ENCODE measurements around the gene FCER1A. TPM values are rescaled to one million over a fixed set of nuclear protein-coding genes. Genes with fewer than 3 reads are reported as not detected.

Gene FCER1A
- total and polyA plus RNA-seq, 2 donors (not counting 1 experiment from before 2014, with no cell fraction given) = not detected

GRCh38 chr1:159307346-159308020 lies 5.3 kb downstream of the FCER1A start:
- no peak for DNase-seq (ENCODE audit: low read depth in 2 of 2)
- H3K9me3 ChIP-seq (ENCODE audit: control insufficient read depth, insufficient read depth, low read depth, low read length) = no peaks in the 10 kb centered on the region
- no peak overlapping the region for H2AFZ ChIP-seq (ENCODE audit: low read length)
- H3K4me3 ChIP-seq (replicated peaks in 1 of 4; ENCODE audit: control extremely low read depth in 1 of 4, insufficient read depth in 1 of 4, low read depth in 3 of 4, low read length in 4 of 4) = no peak overlapping the region
- no peaks in the 10 kb centered on the region for H4K20me1 ChIP-seq (ENCODE audit: control insufficient read depth, extremely low read depth, insufficient read depth, low read length)
- no peak overlapping the region for H3K9ac ChIP-seq (ENCODE audit: insufficient read depth, low read length)
- H3K27ac ChIP-seq (ENCODE audit: insufficient read depth, low read length) = no peak overlapping the region
- H3K27me3 ChIP-seq (ENCODE audit: control insufficient read depth, insufficient read depth, low read length) = no peaks in the 10 kb centered on the region
- TF ChIP-seq, protein P1, sequence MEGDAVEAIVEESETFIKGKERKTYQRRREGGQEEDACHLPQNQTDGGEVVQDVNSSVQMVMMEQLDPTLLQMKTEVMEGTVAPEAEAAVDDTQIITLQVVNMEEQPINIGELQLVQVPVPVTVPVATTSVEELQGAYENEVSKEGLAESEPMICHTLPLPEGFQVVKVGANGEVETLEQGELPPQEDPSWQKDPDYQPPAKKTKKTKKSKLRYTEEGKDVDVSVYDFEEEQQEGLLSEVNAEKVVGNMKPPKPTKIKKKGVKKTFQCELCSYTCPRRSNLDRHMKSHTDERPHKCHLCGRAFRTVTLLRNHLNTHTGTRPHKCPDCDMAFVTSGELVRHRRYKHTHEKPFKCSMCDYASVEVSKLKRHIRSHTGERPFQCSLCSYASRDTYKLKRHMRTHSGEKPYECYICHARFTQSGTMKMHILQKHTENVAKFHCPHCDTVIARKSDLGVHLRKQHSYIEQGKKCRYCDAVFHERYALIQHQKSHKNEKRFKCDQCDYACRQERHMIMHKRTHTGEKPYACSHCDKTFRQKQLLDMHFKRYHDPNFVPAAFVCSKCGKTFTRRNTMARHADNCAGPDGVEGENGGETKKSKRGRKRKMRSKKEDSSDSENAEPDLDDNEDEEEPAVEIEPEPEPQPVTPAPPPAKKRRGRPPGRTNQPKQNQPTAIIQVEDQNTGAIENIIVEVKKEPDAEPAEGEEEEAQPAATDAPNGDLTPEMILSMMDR (conservative IDR thresholded peaks at IDR 0.05 in 1 of 2, IDR thresholded peaks at IDR 0.05 in 1 of 2; ENCODE audit: low read depth in 1 of 2, low read length in 2 of 2) = no peak
- no peak for TF ChIP-seq EZH2 (IDR thresholded peaks at IDR 0.05; ENCODE audit: low read length, missing control alignments)
- H3K4me2 ChIP-seq (ENCODE audit: extremely low read depth, insufficient read depth, low read length) = no peak overlapping the region
- no peaks in the 10 kb centered on the region for H3K4me1 ChIP-seq (ENCODE audit: control insufficient read depth, extremely low read depth, insufficient read depth, low read length)
- no peaks in the 10 kb centered on the region for H3K36me3 ChIP-seq (ENCODE audit: control insufficient read depth, insufficient read depth, low read length)
- no peaks in the 10 kb centered on the region for H3K79me2 ChIP-seq (ENCODE audit: control insufficient read depth, insufficient read depth, low read length)

GRCh38 chr1:159311679-159312078 lies 9.5 kb downstream of the FCER1A start:
- Histone ChIP-seq H3K4me2 (ENCODE audit: extremely low read depth, insufficient read depth, low read length) (no peak overlapping the region), H3K27ac (ENCODE audit: insufficient read depth, low read length) (no peak overlapping the region), H3K79me2 (ENCODE audit: control insufficient read depth, insufficient read depth, low read length) (no peaks in the 10 kb centered on the region), H3K27me3 (ENCODE audit: control insufficient read depth, insufficient read depth, low read length) (no peaks in the 10 kb centered on the region), H3K4me3 (replicated peaks in 1 of 4; ENCODE audit: control extremely low read depth in 1 of 4, insufficient read depth in 1 of 4, low read depth in 3 of 4, low read length in 4 of 4) (no peak overlapping the region), H2AFZ (ENCODE audit: low read length) (no peak overlapping the region), H4K20me1 (ENCODE audit: control insufficient read depth, extremely low read depth, insufficient read depth, low read length) (no peaks in the 10 kb centered on the region), H3K9ac (ENCODE audit: insufficient read depth, low read length) (no peak overlapping the region), H3K9me3 (ENCODE audit: control insufficient read depth, insufficient read depth, low read depth, low read length) (no peaks in the 10 kb centered on the region), H3K4me1 (ENCODE audit: control insufficient read depth, extremely low read depth, insufficient read depth, low read length) (no peaks in the 10 kb centered on the region), H3K36me3 (ENCODE audit: control insufficient read depth, insufficient read depth, low read length) (no peaks in the 10 kb centered on the region)
- DNase-seq (ENCODE audit: low read depth in 2 of 2) = no peak
- TF ChIP-seq, protein P1 (conservative IDR thresholded peaks at IDR 0.05 in 1 of 2, IDR thresholded peaks at IDR 0.05 in 1 of 2; ENCODE audit: low read depth in 1 of 2, low read length in 2 of 2) = no peak
- TF ChIP-seq EZH2 (IDR thresholded peaks at IDR 0.05; ENCODE audit: low read length, missing control alignments) = no peak

- Histone ChIP-seq H3K27ac (ENCODE audit: insufficient read depth, low read length) (no peak overlapping the region), H3K4me2 (ENCODE audit: extremely low read depth, insufficient read depth, low read length) (no peak overlapping the region), H3K4me1 (ENCODE audit: control insufficient read depth, extremely low read depth, insufficient read depth, low read length) (no peaks in the 10 kb centered on the region), H3K27me3 (ENCODE audit: control insufficient read depth, insufficient read depth, low read length) (no peaks in the 10 kb centered on the region), H3K9me3 (ENCODE audit: control insufficient read depth, insufficient read depth, low read depth, low read length) (no peaks in the 10 kb centered on the region), H3K4me3 (replicated peaks in 1 of 4; ENCODE audit: control extremely low read depth in 1 of 4, insufficient read depth in 1 of 4, low read depth in 3 of 4, low read length in 4 of 4) (no peak overlapping the region), H2AFZ (ENCODE audit: low read length) (no peak overlapping the region), H3K36me3 (ENCODE audit: control insufficient read depth, insufficient read depth, low read length) (no peaks in the 10 kb centered on the region), H3K79me2 (ENCODE audit: control insufficient read depth, insufficient read depth, low read length) (no peaks in the 10 kb centered on the region), H4K20me1 (ENCODE audit: control insufficient read depth, extremely low read depth, insufficient read depth, low read length) (no peaks in the 10 kb centered on the region), H3K9ac (ENCODE audit: insufficient read depth, low read length) (no peak overlapping the region)
- TF ChIP-seq, protein P1 (conservative IDR thresholded peaks at IDR 0.05 in 1 of 2, IDR thresholded peaks at IDR 0.05 in 1 of 2; ENCODE audit: low read depth in 1 of 2, low read length in 2 of 2) = no peak
- no peak for TF ChIP-seq EZH2 (IDR thresholded peaks at IDR 0.05; ENCODE audit: low read length, missing control alignments)
- DNase-seq (ENCODE audit: low read depth in 2 of 2) = no peak
These were observed 13.2 kb downstream of the FCER1A start for GRCh38 chr1:159315381-159315780.

All from fibroblast of lung (primary cell).